IPS-18a (cell line): ENCODE data around the gene WNT7A.

Experiments used
- H3K27ac ChIP-seq: one replicate; pipeline ENCODE4 v1.5.1; 2013; ENCODE audit warnings: low read length
- H3K27me3 ChIP-seq: one replicate; pipeline ENCODE4 v1.6.1; 2013; ENCODE audit warnings: mild to moderate bottlenecking, low read length; ENCODE audit not compliant: control insufficient read depth, insufficient read depth
- H3K36me3 ChIP-seq: one replicate; pipeline ENCODE4 v1.6.1; 2013; ENCODE audit warnings: low read depth, low read length; ENCODE audit not compliant: control insufficient read depth
- H3K4me1 ChIP-seq: one replicate; pipeline ENCODE4 v1.6.1; 2013; ENCODE audit warnings: low read depth, low read length; ENCODE audit not compliant: control insufficient read depth
- H3K4me3 ChIP-seq: one replicate; pipeline ENCODE4 v1.5.1; 2013; ENCODE audit warnings: low read length
- H3K9ac ChIP-seq: one replicate; pipeline ENCODE4 v1.6.1; 2013; ENCODE audit warnings: mild to moderate bottlenecking, low read length, moderate library complexity
- H3K9me3 ChIP-seq: one replicate; pipeline ENCODE4 v1.6.1; 2013; ENCODE audit warnings: low read depth, low read length; ENCODE audit not compliant: control insufficient read depth

The WNT7A gene

GRCh38 chr3:13850161-13850945, 29.5 kb downstream of the WNT7A start:
- no peaks in the 10 kb centered on the region for H3K4me1 ChIP-seq
- no peaks in the 10 kb centered on the region for H3K9me3 ChIP-seq
- H3K4me3 ChIP-seq: no peak overlapping the region
- H3K27me3 ChIP-seq: no peaks in the 10 kb centered on the region
- H3K9ac ChIP-seq: no peak overlapping the region
- no peak overlapping the region for H3K27ac ChIP-seq
- H3K36me3 ChIP-seq: no peaks in the 10 kb centered on the region

GRCh38 chr3:13849018-13849417, 30.9 kb downstream of the WNT7A start:
- H3K4me3 ChIP-seq: no peak overlapping the region
- H3K9me3 ChIP-seq: no peaks in the 10 kb centered on the region
- no peak overlapping the region for H3K9ac ChIP-seq
- H3K4me1 ChIP-seq: no peaks in the 10 kb centered on the region
- H3K27ac ChIP-seq: no peak overlapping the region
- H3K27me3 ChIP-seq: no peaks in the 10 kb centered on the region
- no peaks in the 10 kb centered on the region for H3K36me3 ChIP-seq

- no peak overlapping the region for H3K27ac ChIP-seq
- no peaks in the 10 kb centered on the region for H3K4me1 ChIP-seq
- no peaks in the 10 kb centered on the region for H3K9me3 ChIP-seq
- H3K27me3 ChIP-seq: no peaks in the 10 kb centered on the region
- H3K9ac ChIP-seq: no peak overlapping the region
- H3K36me3 ChIP-seq: no peaks in the 10 kb centered on the region
- no peak overlapping the region for H3K4me3 ChIP-seq
Measured at GRCh38 chr3:13846716-13847570, 32.9 kb downstream of the WNT7A start.

- Histone ChIP-seq H3K4me1 (no peaks in the 10 kb centered on the region), H3K4me3 (no peak overlapping the region), H3K9me3 (no peaks in the 10 kb centered on the region), H3K9ac (no peak overlapping the region), H3K27me3 (no peaks in the 10 kb centered on the region), H3K36me3 (no peaks in the 10 kb centered on the region), H3K27ac (no peak overlapping the region)
Measured at GRCh38 chr3:13846238-13846637, 33.6 kb downstream of the WNT7A start.

GRCh38 chr3:13845806-13846205, 34.1 kb downstream of the WNT7A start:
- H3K36me3 ChIP-seq: no peaks in the 10 kb centered on the region
- H3K9me3 ChIP-seq: no peaks in the 10 kb centered on the region
- no peaks in the 10 kb centered on the region for H3K27me3 ChIP-seq
- H3K4me1 ChIP-seq: no peaks in the 10 kb centered on the region
- H3K27ac ChIP-seq: no peak overlapping the region
- no peak overlapping the region for H3K9ac ChIP-seq
- no peak overlapping the region for H3K4me3 ChIP-seq

- no peak overlapping the region for H3K27ac ChIP-seq
- no peaks in the 10 kb centered on the region for H3K27me3 ChIP-seq
- H3K9me3 ChIP-seq: no peaks in the 10 kb centered on the region
- no peaks in the 10 kb centered on the region for H3K4me1 ChIP-seq
- no peaks in the 10 kb centered on the region for H3K36me3 ChIP-seq
- no peak overlapping the region for H3K4me3 ChIP-seq
- H3K9ac ChIP-seq: no peak overlapping the region
Measured at GRCh38 chr3:13844911-13845310, 35.0 kb downstream of the WNT7A start.

- H3K4me3 ChIP-seq: no peak overlapping the region
- no peaks in the 10 kb centered on the region for H3K36me3 ChIP-seq
- no peaks in the 10 kb centered on the region for H3K27me3 ChIP-seq
- no peaks in the 10 kb centered on the region for H3K4me1 ChIP-seq
- H3K9me3 ChIP-seq: no peaks in the 10 kb centered on the region
- H3K9ac ChIP-seq: no peak overlapping the region
- H3K27ac ChIP-seq: no peak overlapping the region
Measured at GRCh38 chr3:13844286-13844685, 35.6 kb downstream of the WNT7A start.

- H3K9ac ChIP-seq: no peak overlapping the region
- no peaks in the 10 kb centered on the region for H3K27me3 ChIP-seq
- H3K4me3 ChIP-seq: no peak overlapping the region
- no peaks in the 10 kb centered on the region for H3K36me3 ChIP-seq
- H3K27ac ChIP-seq: no peak overlapping the region
- no peaks in the 10 kb centered on the region for H3K9me3 ChIP-seq
- H3K4me1 ChIP-seq: no peaks in the 10 kb centered on the region
Measured at GRCh38 chr3:13843351-13843750, 36.5 kb downstream of the WNT7A start.

- H3K9me3 ChIP-seq: no peaks in the 10 kb centered on the region
- no peak overlapping the region for H3K27ac ChIP-seq
- no peak overlapping the region for H3K9ac ChIP-seq
- no peaks in the 10 kb centered on the region for H3K4me1 ChIP-seq
- no peak overlapping the region for H3K4me3 ChIP-seq
- no peaks in the 10 kb centered on the region for H3K36me3 ChIP-seq
- H3K27me3 ChIP-seq: no peaks in the 10 kb centered on the region
Measured at GRCh38 chr3:13842226-13842625, 37.6 kb downstream of the WNT7A start.

GRCh38 chr3:13841826-13842225, 38.0 kb downstream of the WNT7A start:
- Histone ChIP-seq H3K27ac (no peak overlapping the region), H3K27me3 (no peaks in the 10 kb centered on the region), H3K9ac (no peak overlapping the region), H3K4me1 (no peaks in the 10 kb centered on the region), H3K4me3 (no peak overlapping the region), H3K9me3 (no peaks in the 10 kb centered on the region), H3K36me3 (no peaks in the 10 kb centered on the region)

GRCh38 chr3:13841141-13841540, 38.7 kb downstream of the WNT7A start:
- Histone ChIP-seq H3K4me3 (no peak overlapping the region), H3K27me3 (no peaks in the 10 kb centered on the region), H3K9me3 (no peaks in the 10 kb centered on the region), H3K27ac (no peak overlapping the region), H3K4me1 (no peaks in the 10 kb centered on the region), H3K9ac (no peak overlapping the region), H3K36me3 (no peaks in the 10 kb centered on the region)
